Epithelial cell of proximal tubule (primary cell): ENCODE data around the gene MOB3A. TPM values are rescaled to one million over a fixed set of nuclear protein-coding genes. Genes with fewer than 3 reads are reported as not detected.

Experiments used
- DNase-seq: peaks from one replicate; pipeline ENCODE4 v3.0.0-alpha.2; 2011; ENCODE audit warnings: low read depth
- H3K4me3 ChIP-seq: 2 replicates; pipeline ENCODE4 v1.5.1; 2011; ENCODE audit warnings: low read depth, mild to moderate bottlenecking, low read length
- CTCF ChIP-seq: conservative IDR thresholded peaks from 2 replicates; pipeline ENCODE4 v1.5.1; 2012; ENCODE audit warnings: low read depth, mild to moderate bottlenecking, low read length
- total RNA-seq: library from RNA; depleted of rRNA; stranded (reverse); fragments of >200 nt; gene quantifications from 2 replicates; pipeline ENCODE4 v1.2.3, GENCODE V29; 2015

MOB3A gene
- total RNA-seq, 1 donor from 2014 or later, result 29.9 TPM

- DNase-seq, result no peak
- no peak overlapping the region for H3K4me3 ChIP-seq
- TF ChIP-seq CTCF, result no peak
Observed at GRCh38 chr19:2077833-2078619, 18.1 kb downstream of the MOB3A start.

- no peak for TF ChIP-seq CTCF
- DNase-seq, result no peak
- H3K4me3 ChIP-seq, result no peak overlapping the region
Observed at GRCh38 chr19:2077398-2077797, 18.7 kb downstream of the MOB3A start.

- H3K4me3 ChIP-seq, result no peak overlapping the region
- no peak for DNase-seq
- no peak for TF ChIP-seq CTCF
Observed at GRCh38 chr19:2076526-2076944, 19.6 kb downstream of the MOB3A start.

- H3K4me3 ChIP-seq, result no peak overlapping the region
- no peak for DNase-seq
- no peak for TF ChIP-seq CTCF
Observed at GRCh38 chr19:2072757-2073551, 23.2 kb downstream of the MOB3A start.

- DNase-seq, result no peak
- TF ChIP-seq CTCF, result no peak
- no peak overlapping the region for H3K4me3 ChIP-seq
Observed at GRCh38 chr19:2070986-2071673, 25.0 kb downstream of the MOB3A start.

- DNase-seq, result no peak
- H3K4me3 ChIP-seq, result no peak overlapping the region
- no peak for TF ChIP-seq CTCF
Observed at GRCh38 chr19:2070436-2070827, 25.7 kb downstream of the MOB3A start.
